IMR-90 (cell line): ENCODE data around the gene KRTAP27-1.

ENCODE experiments used
- BHLHE40 ChIP-seq: fragments of 150-350 bp; IDR thresholded peaks from 2 replicates; pipeline ENCODE4 v1.6.1; 2016; ENCODE audit warnings: mild to moderate bottlenecking, low read depth, low read length
- CTCF ChIP-seq: conservative IDR thresholded peaks from 2 replicates; pipeline ENCODE4 v1.5.1; 2012; ENCODE audit warnings: mild to moderate bottlenecking, low read depth, low read length, improper control_type of control experiment
- POLR2A ChIP-seq: IDR thresholded peaks from 2 replicates; pipeline ENCODE4 v1.6.1; 2012; ENCODE audit warnings: mild to moderate bottlenecking, low read depth, low read length

- no peak for TF ChIP-seq CTCF
- TF ChIP-seq BHLHE40: no peak
- no peak for TF ChIP-seq POLR2A
Observed at GRCh38 chr21:30351534-30351933, 14.0 kb upstream of the KRTAP27-1 start.
